ENCODE results near the gene PPP1R37. TPM values are rescaled to one million over a fixed set of nuclear protein-coding genes. Genes with fewer than 3 reads are reported as not detected.
A peak's percentile ranks its signal among the peaks of the same experiment; 100 is the strongest.

The PPP1R37 gene
- total RNA-seq, 1 donor from 2014 or later: 36.5 TPM

DNA sequence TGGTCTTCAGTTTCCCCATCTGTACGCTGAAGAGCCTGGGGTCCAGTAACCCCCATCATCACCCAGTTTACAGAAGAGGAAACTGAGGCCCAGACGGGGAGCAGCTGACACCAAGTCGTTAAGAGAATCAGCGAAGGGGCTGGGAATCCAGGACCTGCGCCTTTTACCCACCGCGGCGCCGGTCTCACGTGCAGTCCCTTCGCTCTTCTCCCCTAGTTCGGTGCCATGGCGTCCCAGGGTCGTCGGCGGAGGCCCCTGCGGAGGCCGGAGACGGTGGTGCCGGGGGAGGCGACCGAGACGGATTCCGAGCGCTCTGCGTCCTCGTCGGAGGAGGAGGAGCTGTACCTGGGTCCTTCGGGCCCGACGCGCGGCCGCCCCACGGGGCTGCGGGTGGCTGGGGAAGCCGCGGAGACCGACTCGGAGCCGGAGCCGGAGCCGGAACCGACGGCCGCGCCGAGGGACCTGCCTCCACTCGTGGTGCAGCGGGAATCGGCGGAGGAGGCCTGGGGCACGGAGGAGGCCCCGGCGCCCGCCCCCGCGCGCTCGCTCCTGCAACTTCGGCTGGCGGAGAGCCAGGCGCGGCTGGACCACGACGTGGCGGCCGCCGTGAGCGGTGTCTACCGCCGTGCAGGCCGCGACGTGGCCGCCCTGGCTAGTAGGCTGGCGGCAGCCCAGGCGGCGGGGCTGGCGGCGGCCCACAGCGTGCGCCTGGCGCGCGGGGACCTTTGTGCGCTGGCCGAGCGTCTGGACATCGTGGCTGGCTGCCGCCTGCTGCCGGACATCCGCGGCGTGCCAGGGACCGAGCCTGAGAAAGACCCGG lies 86.3 kb downstream of the PPP1R37 start:
- Histone ChIP-seq H3K4me3 (ENCODE audit: low read depth, low read length) (peak overlapping the region; percentile 82), H3K27me3 (ENCODE audit: control insufficient read depth, insufficient read depth, low read length) (no peaks in the 10 kb centered on the region), H3K36me3 (ENCODE audit: control insufficient read depth, insufficient read depth, low read length) (no peaks in the 10 kb centered on the region)
- no peak for DNase-seq (ENCODE audit: low read depth)
- TF ChIP-seq, protein P1, sequence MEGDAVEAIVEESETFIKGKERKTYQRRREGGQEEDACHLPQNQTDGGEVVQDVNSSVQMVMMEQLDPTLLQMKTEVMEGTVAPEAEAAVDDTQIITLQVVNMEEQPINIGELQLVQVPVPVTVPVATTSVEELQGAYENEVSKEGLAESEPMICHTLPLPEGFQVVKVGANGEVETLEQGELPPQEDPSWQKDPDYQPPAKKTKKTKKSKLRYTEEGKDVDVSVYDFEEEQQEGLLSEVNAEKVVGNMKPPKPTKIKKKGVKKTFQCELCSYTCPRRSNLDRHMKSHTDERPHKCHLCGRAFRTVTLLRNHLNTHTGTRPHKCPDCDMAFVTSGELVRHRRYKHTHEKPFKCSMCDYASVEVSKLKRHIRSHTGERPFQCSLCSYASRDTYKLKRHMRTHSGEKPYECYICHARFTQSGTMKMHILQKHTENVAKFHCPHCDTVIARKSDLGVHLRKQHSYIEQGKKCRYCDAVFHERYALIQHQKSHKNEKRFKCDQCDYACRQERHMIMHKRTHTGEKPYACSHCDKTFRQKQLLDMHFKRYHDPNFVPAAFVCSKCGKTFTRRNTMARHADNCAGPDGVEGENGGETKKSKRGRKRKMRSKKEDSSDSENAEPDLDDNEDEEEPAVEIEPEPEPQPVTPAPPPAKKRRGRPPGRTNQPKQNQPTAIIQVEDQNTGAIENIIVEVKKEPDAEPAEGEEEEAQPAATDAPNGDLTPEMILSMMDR (IDR thresholded peaks at IDR 0.05; ENCODE audit: insufficient read depth, low read length, poor library complexity, severe bottlenecking): no peak

DNA sequence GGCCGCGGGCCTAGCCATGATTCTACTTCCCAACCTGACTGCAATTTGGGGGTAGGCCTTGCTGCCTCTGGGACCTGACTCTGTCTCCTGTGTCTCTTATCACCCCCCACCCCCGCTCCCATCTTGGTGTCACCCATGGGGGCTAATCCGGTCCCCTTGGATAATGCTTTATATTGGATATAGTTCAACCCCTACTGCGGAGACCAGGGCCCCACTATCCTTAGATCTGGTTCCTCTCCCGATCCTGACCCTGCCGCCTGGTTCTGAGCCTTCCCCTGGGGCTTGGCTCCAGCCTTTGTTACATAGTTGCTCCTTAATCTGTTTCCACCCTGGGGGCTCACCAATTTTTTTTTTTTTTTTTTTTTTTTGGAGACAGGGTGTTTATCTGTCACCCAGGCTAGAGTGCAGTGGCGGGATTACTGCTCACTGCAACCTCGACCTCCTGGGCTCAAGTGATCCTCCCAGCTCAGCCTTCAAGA lies 87.0 kb downstream of the PPP1R37 start:
- DNase-seq (ENCODE audit: low read depth): no peak
- H3K4me3 ChIP-seq (ENCODE audit: low read depth, low read length): peak overlapping the region; percentile 82
- TF ChIP-seq, protein P1 (IDR thresholded peaks at IDR 0.05; ENCODE audit: insufficient read depth, low read length, poor library complexity, severe bottlenecking): no peak
- H3K27me3 ChIP-seq (ENCODE audit: control insufficient read depth, insufficient read depth, low read length): no peaks in the 10 kb centered on the region
- no peaks in the 10 kb centered on the region for H3K36me3 ChIP-seq (ENCODE audit: control insufficient read depth, insufficient read depth, low read length)

DNA sequence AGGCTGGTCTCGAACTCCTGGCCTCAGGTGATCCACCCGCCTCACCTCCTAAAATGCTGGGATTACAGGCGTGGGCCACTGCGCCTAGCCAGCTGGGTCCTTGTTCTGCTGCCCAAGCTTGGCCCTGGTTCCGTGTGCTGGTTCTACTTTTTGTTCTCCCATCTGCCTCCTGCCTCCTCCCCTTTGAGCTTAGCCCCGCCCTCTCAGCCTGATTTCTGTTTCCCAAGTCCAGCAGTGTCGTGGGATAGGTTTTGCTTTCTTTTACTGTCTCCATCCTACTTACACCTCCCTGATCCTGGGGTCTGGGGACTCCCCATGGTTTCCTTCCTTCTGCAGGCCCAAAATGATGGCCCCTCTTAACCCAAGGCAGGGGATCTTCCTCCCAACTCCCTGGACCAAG lies 88.0 kb downstream of the PPP1R37 start:
- DNase-seq (ENCODE audit: low read depth): no peak

DNA sequence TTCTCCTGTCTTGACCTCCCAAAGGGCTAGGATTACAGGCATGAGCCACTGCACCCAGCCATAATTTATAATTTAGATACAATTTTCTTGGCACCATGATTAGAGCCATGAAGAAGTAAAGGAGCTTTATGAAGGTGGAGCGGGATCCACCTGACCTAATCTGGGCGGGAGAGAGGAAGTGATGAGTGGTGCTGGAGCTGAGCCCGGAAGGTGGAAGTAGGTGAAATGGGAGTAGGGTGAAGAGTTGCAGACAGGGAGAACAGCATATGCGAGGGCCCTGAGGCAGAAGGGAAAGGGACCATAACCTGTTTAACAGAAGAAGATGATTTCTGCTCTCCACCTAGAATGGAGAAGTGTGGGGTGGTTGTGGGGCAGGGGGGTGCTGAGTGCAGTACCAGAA lies 89.8 kb downstream of the PPP1R37 start:
- H3K27me3 ChIP-seq (ENCODE audit: control insufficient read depth, insufficient read depth, low read length): no peaks in the 10 kb centered on the region
- no peak for DNase-seq (ENCODE audit: low read depth)
- no peaks in the 10 kb centered on the region for H3K36me3 ChIP-seq (ENCODE audit: control insufficient read depth, insufficient read depth, low read length)
- TF ChIP-seq, protein P1 (IDR thresholded peaks at IDR 0.05; ENCODE audit: insufficient read depth, low read length, poor library complexity, severe bottlenecking): no peak
- H3K4me3 ChIP-seq (ENCODE audit: low read depth, low read length): no peak overlapping the region

More for the DNA sequence above, 88.0 kb downstream of the PPP1R37 start:
- H3K36me3 ChIP-seq (ENCODE audit: control insufficient read depth, insufficient read depth, low read length): no peaks in the 10 kb centered on the region
- H3K4me3 ChIP-seq (ENCODE audit: low read depth, low read length): no peak overlapping the region
- H3K27me3 ChIP-seq (ENCODE audit: control insufficient read depth, insufficient read depth, low read length): no peaks in the 10 kb centered on the region
- TF ChIP-seq, protein P1 (IDR thresholded peaks at IDR 0.05; ENCODE audit: insufficient read depth, low read length, poor library complexity, severe bottlenecking): no peak

DNA sequence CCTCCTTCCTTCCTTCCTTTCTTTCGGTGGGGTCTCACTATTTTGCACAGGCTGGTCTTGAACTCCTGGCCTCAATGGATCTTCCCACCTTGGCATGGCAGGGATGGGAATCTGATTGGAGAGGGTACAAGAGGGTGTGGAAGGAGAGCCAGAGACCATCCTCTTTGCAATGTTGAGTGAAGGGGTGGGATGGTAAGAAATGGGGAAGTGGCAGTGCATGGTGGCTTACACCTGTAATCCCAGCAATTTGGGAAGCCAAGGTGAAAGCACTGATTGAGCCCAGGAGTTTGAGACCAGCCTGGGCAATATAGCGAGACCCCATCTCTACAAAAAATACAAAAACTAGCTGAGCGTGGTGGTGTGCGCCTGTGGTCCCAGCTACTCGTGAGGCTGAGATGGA lies 91.1 kb downstream of the PPP1R37 start:
- TF ChIP-seq, protein P1 (IDR thresholded peaks at IDR 0.05; ENCODE audit: insufficient read depth, low read length, poor library complexity, severe bottlenecking): no peak
- Histone ChIP-seq H3K36me3 (ENCODE audit: control insufficient read depth, insufficient read depth, low read length) (no peaks in the 10 kb centered on the region), H3K27me3 (ENCODE audit: control insufficient read depth, insufficient read depth, low read length) (no peaks in the 10 kb centered on the region), H3K4me3 (ENCODE audit: low read depth, low read length) (no peak overlapping the region)
- no peak for DNase-seq (ENCODE audit: low read depth)
